HG03378 (cell line): ENCODE results near the gene GRIFIN.

Experiments used
- ATAC-seq: cut with Tn5 transposase; IDR thresholded peaks from one replicate; pipeline ENCODE4 v1.9.1; 2021; ENCODE audit warnings: mild to moderate bottlenecking, moderate library complexity; ENCODE audit not compliant: unreplicated experiment

GRIFIN gene, protein sequence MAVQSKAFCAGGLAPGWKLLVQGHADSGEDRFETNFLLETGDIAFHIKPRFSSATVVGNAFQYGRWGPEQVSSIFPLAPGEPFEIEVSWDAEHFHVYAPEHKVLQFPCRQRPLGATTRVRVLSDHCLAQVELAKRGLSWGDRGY

DNA sequence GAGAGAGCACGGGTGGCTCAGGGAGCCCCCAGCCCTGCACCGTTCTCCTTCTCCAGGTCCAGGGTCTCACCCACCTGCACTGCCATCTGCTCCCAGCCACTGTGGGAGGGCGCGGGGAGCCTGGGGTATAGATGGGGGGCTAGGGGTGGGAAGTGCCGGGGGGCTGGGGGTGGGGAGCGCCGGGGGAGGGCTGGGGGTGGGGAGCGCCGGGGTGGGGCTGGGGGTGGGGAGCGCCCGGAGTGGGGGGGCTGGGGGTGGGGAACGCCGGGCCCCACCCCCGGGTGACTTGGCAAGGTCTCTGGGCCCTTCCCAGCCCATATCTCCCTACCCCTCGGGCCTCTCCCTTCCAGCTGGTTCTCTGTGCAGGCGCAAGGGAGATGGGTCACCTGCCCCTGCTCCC lies at the start of gene GRIFIN:
TSS of gene GRIFIN (minus strand) at position 101 of the 400 bp plus-strand sequence. CDS start at position 86, 15 bp downstream.
- ATAC-seq: no peak

DNA sequence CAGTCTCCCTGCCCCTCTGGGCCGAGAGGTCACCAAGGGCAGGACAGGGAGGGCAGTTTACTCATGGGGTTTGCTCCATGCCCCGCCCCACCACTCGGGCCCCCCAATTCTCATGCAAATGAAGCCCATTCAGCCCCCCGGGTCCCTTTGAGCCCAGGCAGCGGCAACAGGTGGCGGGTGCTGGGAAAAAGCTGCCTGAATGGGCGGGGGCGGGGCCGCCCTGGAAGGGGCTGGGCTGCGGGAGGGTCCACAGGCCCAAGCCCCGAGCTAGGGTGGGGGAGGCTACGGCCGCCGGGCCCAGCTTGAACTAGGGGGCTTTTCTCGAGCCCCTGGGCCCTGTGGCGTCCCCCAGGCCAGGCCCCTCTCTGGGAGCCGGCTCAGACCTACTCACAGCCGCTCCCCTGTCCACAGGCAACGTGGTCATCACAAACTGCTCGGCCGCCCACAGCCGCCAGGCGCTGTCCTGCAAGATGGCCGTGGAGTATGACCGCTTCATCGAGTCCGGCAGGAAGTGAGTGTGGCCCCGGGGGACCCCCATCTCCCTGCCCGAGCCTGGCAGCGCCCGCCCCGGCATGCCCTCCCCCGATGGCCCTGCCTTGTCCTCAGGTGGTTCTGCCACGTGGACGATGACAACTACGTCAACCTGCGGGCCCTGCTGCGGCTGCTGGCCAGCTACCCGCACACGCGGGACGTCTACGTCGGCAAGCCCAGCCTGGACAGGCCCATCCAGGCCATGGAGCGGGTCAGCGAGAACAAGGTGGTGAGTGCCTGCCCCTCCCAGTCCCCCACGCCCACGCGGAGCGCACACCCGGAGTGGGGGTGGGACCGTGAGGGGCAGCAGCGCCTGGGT lies 48.8 kb upstream of the GRIFIN start:
- ATAC-seq: no peak

DNA sequence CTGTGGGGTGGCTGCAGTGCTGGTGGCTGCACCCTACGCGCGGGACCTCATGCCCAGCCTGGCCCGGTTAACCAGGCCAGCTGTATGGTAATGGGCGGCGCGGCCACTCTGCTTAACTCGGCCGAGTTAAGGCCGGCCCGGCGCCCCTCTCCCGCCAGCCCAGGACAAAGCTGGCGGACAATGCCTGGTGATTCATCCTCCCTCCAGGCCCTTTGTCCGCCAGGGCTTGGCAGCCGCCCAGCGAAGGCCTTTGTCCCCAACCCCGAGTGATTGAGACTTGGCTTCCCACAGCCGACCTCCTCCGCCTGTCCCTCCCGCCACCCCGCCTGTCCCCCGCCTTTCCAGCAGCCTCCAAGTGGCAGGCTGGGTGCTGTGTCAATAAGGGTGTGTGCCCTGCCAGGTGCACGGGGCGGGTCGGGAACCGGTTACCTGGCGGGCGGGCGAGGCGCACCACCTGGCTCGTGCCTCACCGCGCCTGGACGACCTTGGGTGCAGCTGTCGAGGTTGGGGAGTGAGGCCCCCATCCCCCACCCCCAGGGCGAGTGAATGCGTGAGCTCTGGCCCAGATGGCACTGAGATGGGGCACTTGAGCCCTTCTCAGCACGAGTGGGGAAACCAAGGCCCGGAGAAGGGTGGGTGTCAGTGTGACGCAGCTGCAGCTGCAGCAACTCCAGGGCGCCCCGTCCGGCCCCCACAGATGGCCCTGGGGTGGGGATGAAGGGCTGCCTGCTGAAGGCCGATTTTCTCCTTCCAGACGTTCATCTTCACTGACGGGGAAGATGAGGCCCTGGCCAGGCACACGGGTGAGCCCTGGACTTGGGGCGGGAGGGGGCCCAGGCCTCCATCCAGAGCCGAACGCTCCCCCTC lies 48.0 kb upstream of the GRIFIN start:
- ATAC-seq: no peak

DNA sequence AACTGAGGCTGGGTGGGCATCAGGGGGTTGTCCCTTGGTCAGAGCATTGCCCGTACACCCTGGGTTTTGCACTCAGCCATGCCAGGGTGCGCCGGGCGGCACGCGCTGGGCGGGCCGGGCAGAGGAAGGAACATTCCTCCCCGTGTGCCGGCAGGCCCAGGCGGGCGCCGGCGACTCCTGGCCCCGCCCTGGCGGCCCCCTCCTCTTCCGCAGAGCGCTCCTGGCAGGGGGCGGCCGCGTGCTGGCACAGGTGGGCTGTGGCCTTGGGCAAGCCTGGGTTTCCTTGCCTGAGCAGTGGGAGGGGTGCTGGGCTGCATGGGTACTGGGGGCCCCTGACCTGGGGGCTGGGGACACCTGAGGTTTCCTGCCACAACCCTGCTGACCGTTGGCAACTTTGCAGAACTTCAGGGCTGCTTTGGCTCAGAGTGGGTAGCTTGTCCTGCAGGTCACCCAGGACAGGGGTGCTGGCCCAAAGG lies 47.3 kb upstream of the GRIFIN start:
- ATAC-seq: no peak

DNA sequence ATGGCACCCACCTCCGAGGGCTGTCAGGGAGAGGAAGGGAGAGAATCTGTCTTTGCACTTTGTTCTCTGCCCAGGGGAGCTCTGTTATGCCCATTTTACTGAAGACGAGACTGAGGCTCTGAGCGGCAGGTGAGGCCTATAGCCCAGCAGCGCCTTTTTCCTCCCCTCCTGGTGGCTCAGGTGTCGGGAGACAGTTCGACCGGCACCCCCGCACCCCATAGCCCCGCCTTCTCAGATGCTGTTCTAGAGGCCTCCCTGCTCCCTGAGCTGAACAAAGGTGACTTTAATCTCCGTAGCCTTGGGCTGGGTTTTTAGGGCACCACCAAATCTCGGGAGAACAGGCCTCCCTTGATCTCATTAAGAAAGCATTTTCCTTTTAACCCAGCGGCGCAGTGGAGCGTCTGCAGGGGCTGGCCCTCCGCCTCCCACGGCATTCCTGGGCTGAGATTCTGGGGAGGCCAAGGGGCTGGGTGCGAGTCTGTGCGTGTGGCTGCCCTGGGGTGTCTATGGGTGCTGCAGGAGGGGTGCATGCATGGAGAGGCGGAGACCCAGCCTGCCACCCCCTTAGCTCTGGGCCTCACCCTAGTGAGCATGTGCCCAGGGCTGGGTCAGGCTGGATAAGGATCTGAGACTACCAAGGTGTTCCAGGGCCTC lies 46.7 kb upstream of the GRIFIN start:
- ATAC-seq: no peak

DNA sequence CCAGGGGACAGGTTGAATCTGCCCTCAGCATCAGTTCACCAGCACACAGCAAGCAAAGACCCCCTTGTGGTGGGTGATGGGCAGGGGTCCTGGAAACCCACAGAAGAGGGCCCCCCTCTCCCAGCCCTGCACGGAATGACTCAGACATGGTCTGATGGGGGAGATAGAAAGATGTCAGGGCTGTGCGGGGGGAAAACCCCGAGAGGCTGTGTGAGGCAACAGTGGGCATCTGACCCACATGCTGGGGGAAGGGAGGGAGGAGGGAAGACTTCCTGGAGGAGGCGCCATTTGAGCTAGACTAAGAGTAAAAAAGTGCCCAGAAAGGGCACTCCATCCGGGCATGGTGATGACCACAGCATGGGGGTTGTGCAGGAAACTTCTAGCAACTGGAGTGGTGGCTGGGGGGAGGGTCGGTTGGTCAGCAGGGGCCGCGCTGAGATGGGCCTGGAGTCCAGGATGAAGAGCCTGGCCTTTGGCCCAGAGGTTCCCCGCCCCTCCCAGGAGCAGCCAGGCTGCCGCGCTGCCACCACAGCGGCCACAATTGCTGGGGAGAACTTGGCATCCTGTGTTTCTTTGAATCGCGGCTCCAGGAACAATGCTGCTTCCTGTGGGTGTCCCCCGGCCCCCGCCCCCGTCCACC lies 45.9 kb upstream of the GRIFIN start:
- ATAC-seq: no peak

DNA sequence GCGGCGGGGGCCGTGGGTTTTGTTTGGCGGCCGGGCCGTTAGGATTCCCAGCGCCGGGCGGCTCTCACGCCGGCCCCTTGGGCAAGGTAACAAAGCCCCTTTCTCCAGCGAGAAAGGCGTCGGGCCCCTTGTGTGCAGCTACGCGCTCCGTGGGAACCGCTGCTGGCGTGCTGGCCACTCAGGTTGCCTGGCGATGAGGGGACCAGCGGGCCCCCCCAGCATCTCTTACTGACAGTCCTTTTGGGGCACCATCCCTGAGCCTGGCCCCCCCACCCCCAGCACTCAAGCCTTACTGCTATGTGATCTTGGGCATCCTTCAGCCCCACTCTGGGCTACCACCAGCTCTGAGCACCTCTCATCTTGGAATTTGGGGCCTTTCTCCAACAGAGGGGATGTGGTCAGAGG lies 45.1 kb upstream of the GRIFIN start:
- no peak for ATAC-seq

DNA sequence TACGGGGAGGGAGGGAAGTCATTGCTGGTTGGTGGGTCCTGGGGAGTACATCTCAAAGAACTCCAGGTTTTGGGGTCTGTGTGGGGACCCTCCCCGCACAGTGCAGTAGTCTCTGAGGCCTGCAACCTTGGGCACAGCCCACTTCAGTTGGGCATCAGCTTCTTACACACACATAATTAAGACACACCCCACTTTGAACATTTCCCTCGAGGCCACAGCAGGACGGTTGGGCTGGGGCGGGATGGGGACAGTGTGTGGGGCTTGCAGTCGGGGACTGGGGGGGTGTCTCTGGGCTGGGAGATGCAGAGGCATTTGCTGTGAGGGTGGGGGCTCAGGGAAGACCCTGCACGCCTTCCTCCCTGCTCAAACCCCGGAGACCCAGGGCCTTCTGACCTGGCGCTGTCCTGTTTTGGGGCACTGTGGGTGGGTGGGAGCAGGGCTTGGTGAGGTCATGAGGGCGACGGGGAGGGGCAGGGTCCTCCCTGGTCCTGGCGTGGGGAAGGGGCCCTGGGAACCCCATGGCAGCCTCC lies 44.6 kb upstream of the GRIFIN start:
- ATAC-seq: no peak

DNA sequence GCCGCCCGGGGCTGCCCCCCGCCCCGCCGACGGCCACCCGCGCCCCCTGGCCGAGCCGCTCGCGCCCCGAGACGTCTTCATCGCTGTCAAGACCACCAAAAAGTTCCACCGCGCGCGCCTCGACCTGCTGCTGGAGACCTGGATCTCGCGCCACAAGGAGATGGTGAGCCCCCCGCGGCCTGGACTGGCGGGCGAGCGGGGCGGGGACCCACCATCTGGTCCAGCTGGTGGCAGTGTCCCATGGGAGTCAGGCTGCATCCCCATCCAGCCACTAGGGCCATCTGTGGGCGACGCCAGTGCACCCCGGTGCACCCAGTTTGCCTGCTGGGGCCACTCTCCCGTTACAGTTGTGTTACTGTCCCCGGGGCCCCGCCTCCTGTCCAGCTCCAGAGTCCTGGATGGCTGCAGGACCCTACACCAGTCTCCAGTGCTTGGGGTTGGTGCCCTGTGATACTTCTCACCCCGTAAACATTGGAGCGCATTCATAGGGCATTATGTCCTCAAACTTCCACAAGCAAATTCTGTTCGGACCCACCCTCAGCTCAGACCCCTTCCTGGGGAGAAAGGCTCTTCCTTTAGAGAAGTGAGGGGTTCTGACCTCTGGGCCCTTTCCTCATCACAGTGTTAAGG lies 44.0 kb upstream of the GRIFIN start:
- ATAC-seq: no peak

DNA sequence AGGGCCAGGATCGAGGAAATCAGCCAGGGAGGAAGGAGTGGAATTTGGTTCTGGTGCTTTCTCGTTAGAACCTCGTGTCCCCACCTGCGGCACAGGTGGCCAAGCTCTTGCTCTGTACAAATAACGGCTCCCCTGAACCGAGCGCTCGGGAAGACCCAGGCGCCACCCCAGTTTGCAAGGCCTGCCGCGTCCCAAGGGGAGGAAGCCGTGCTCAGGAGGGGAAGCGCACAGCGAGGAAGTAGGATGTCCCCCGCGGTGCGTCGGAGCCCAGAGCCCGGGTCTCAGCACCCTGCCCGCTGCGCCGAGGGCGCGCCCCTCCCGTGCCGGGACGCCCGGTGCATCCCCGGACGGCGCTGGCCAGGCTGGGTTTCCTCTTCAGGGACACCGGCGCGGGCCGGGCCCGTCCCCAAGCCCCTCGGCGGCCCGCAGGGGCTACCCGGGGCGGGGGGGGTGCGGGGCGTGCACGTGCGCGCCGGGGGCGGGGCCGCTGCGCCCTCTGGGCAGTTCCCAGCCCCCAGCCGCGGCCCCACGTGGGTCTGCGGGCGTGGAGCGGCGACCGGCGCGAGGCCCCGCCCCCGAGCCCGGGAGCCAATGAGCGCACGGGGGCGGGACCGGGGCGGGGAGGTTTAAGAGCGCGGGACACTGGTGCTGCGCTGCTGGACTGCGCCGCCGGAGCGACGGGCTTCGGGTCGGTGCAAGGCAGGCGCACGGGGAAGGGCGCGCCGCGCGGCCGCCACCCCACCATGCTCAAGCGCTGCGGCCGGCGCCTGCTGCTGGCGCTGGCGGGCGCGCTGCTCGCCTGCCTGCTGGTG lies 43.1 kb upstream of the GRIFIN start, which contains the start of gene LFNG:
TSS of gene LFNG (plus strand) at position 656 of the 812 bp plus-strand sequence. CDS start at position 744, 88 bp downstream.
- ATAC-seq: no peak

DNA sequence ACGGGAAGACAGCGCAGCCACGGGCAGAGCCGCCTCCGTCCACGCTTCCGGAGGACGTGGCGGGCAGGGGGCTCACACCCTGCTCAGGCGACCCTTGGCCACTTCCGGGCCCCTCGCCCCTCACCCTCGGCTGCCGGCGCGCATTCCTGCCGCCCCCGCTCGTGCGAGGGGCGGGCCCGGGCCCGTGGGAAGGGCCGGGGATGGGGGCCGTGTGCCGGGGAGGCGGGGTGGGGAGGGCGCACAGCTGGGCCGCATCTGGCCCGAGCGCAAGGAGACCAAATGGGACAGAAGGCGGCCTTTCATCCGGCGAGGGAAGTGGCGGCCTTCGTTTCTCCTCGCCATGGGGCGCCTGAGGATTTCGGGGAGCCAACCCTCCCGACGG lies 42.5 kb upstream of the GRIFIN start:
- ATAC-seq: no peak

DNA sequence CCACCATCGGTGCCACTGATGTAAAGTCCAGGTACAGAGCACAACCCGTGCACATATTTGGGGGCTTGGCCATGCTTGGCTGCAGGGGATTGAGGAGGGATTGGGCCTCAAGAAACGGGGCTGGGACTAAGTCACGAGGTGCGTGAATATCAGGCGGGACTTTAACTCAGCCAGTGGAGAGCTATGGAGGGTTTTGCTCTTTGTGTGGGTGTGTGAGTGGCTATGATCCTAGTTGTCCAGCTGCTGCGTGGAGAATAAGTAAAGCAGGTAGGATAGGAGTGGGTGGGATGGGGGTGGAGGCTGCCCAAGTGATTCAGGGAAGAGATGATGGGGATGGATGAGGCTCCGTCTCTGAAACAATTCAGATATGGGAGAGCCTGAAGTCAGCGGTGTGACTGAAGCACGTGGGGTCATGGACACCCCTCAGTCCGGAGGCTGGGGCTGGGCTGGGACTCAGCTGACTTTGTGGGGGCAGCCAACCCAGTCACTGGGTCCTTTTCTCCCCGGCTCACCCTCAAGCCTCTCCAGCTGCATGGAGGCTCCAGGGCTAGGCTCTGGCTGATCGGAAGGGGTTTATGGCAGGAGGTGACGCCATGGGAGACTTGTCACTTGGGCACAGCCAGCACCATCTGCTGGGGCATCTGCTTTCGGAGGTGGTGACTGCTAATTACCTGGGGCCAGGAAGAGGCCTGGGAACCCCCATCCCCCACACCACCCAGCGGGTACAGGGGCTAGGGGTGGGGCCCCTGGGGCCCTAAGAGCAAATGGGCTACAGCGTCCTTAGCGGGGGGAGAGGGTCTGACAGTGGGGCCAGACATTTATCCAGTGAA lies 41.7 kb upstream of the GRIFIN start:
- no peak for ATAC-seq

DNA sequence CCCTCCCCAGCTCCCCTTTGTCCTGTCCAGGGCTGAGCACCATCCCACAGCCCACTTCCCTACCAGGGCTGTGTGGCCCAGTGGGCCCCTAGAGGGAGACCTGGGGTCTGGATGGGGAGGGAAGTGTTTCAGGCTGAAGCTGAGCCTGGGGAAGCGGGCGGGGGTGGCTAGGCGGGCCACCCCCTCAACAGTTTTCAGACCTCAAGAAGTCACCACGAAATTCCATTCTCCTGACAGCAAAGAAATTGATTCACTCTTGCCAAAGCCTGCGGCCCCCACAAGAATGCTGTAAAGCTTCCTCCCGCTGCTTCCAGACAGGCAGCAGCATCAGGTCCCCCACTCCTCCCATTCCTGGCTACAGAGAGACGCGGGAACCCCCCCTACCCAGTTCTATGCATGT lies 40.8 kb upstream of the GRIFIN start:
- no peak for ATAC-seq

DNA sequence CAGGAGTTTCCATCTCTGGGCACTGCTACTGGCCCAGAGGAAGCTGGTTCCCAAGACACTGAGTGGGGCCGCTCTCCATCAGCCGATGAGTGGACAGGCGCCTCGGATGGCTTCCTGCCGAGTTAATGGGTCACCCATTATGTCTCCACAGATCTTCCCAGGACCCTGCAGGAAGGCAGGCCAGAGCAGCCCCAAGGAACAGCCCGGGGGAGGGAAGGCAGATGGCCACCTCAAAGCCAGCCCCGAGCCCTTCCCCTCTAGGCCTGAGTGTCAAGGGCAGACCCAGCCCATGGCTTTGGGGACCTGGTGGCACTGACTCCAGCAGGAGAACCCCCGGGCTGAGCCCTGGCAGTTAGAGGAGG lies 40.0 kb upstream of the GRIFIN start:
- no peak for ATAC-seq

DNA sequence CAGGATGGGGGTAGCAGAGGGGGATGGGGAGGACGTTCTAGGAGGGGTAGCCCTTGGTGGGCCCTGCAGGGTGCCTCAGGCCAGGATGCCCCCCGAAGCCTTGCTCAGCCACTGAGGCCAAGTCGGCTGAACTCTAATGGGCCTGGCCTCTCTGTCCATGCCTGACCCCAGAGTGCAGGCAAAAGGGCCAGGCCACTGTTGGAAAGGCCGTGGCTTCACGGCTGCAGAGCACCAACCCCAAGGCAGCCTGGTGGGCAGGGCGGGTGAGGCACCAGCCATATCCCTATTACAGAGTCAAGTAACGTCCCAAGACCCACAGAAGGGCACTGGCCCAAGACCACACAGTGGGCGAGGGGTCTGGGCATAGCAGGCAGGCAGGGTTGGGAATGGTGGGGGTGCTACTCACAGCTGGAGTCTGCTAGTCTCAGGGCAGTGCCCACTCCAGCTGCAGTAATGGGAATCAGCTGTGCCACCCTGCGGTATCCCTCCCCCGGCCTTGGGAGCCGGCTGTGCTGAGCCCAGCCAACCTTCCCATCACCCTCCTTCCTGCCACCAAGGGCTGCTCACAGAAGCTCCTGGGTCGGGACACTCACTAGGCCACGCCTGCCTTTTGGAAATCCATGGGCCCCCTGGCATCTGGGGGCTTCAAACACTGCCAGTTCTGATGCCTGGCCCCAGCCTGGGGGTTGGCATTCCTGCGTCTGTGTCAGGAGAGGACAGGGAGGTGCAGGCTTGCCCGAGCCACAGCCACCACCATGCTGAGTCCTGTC lies 39.4 kb upstream of the GRIFIN start:
- no peak for ATAC-seq

DNA sequence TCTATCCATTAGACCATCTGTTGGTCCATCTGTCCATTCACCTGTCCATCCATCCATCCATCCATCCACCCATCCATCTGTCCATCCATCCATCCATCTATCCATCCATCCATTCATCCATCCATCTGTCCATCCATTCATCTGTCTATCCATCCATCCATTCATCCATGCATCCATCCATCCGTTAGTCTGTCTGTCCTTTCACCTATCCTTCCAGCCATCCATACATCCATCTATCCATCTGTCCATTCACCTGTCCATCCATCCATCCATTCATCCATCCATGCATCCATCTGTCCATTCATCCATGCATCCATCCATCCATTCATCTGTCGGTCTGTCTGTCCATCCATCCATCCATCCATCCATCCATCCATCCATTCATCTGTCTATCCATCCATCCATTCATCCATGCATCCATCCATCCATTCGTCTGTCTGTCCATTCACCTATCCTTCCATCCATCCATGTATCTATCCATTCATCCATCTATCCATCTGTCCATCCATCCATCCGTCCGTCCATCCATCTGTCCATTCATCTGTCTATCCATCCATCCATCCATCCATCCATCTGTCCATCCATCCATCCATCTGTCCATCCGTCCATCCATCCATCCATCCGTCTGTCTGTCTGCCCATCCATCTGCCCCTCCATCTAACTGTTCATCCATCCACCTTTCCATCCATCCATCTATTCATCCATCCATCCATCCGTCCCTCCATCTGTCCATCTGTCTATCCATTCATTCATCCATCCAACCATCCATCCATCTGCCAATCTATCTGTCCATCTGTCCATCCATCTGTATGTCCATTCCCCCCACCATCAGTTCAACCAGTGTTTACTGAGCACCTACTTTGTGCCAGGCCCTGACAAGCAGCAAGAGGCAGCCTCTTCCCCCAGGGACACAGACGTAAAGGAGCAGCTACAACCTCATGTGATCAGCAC lies 38.5 kb upstream of the GRIFIN start:
- ATAC-seq: no peak
